Lower lobe of right lung (tissue), 2 donors: ENCODE results near the gene MCM6. TPM values are rescaled to one million over a fixed set of nuclear protein-coding genes. Genes with fewer than 3 reads are reported as not detected.

Experiments
- ATAC-seq, 2 donors: fragments of 200-7000 bp; cut with Tn5 transposase; one replicate each; pipeline ENCODE4 v1.9.1; 2020 to 2022; ENCODE audit warnings: mild to moderate bottlenecking in 2 of 2, moderate library complexity in 2 of 2
- DNase-seq: peaks from one replicate; pipeline ENCODE4 v3.0.0-alpha.2; 2020
- H3K27ac ChIP-seq: fragments of 200-600 bp; one replicate; pipeline ENCODE4 v1.8.0; 2022
- H3K27me3 ChIP-seq: fragments of 200-600 bp; one replicate; pipeline ENCODE4 v1.8.0; 2022; ENCODE audit warnings: low read depth
- H3K36me3 ChIP-seq: fragments of 200-600 bp; one replicate; pipeline ENCODE4 v1.8.0; 2022; ENCODE audit warnings: mild to moderate bottlenecking
- H3K4me1 ChIP-seq: fragments of 200-600 bp; one replicate; pipeline ENCODE4 v1.8.0; 2022
- H3K4me3 ChIP-seq: fragments of 200-600 bp; one replicate; pipeline ENCODE4 v1.8.0; 2022; ENCODE audit warnings: mild to moderate bottlenecking
- H3K9me3 ChIP-seq: fragments of 200-600 bp; one replicate; pipeline ENCODE4 v1.8.0; 2022
- CTCF ChIP-seq: fragments of 200-600 bp; IDR thresholded peaks from one replicate; pipeline ENCODE4 v1.8.0; 2022; ENCODE audit warnings: antibody characterized with exemption, mild to moderate bottlenecking
- intact Hi-C: fragments of 100-400 bp; cut with DNase I; formaldehyde crosslinking; loops from one replicate; pipeline ENCODE4 v1.11.0; 2022
- total RNA-seq: library from RNA; stranded (reverse); fragmentation: NEBNext Ultra II Directional; extraction: Animal tissue kit (Norgen Biotek cat#: 25700); gene quantifications from one replicate; pipeline ENCODE4 v1.2.1, GENCODE V29; 2021
- donor health status: DM: no; HTN: yes; CAD: no; lungs with severe emphysema.

MCM6 gene
- total RNA-seq, 1 donor from 2014 or later, result 8.7 TPM

- intact Hi-C loops, result loop anchor here (10.0 kb wide), 1 partner anchor 475 kb away; no protein-coding TSS in a partner anchor
- Histone ChIP-seq H3K4me3 (no peak overlapping the region), H3K36me3 (peaks cover 73% of the 10 kb centered on the region), H3K4me1 (no peaks in the 10 kb centered on the region), H3K27me3 (no peaks in the 10 kb centered on the region), H3K9me3 (no peaks in the 10 kb centered on the region), H3K27ac (no peak overlapping the region)
- DNase-seq, result no peak
- no peak for TF ChIP-seq CTCF
- ATAC-seq, result no peak
Observed at GRCh38 chr2:135909976-135910375, 33.7 kb upstream of the MCM6 start.

- ATAC-seq (no peak), DNase-seq (no peak)
- Histone ChIP-seq H3K36me3 (peaks cover 62% of the 10 kb centered on the region), H3K27me3 (no peaks in the 10 kb centered on the region), H3K9me3 (no peaks in the 10 kb centered on the region), H3K27ac (no peak overlapping the region), H3K4me3 (no peak overlapping the region), H3K4me1 (no peaks in the 10 kb centered on the region)
- no peak for TF ChIP-seq CTCF
- intact Hi-C loops, result no loop called here
Observed at GRCh38 chr2:135905679-135906078, 29.4 kb upstream of the MCM6 start.

- Histone ChIP-seq H3K36me3 (peaks cover 50% of the 10 kb centered on the region), H3K4me1 (no peaks in the 10 kb centered on the region), H3K4me3 (no peak overlapping the region), H3K27ac (no peak overlapping the region), H3K27me3 (no peaks in the 10 kb centered on the region), H3K9me3 (no peaks in the 10 kb centered on the region)
- ATAC-seq (no peak), DNase-seq (no peak)
- no peak for TF ChIP-seq CTCF
- intact Hi-C loops, result no loop called here
Observed at GRCh38 chr2:135904341-135904989, 28.2 kb upstream of the MCM6 start.

GRCh38 chr2:135903650-135904049 is 27.4 kb upstream of the MCM6 start:
- Histone ChIP-seq H3K36me3 (peaks cover 42% of the 10 kb centered on the region), H3K27ac (no peak overlapping the region), H3K9me3 (no peaks in the 10 kb centered on the region), H3K4me3 (no peak overlapping the region), H3K4me1 (no peaks in the 10 kb centered on the region), H3K27me3 (no peaks in the 10 kb centered on the region)
- DNase-seq (no peak), ATAC-seq (no peak)
- intact Hi-C loops, result no loop called here
- no peak for TF ChIP-seq CTCF

- DNase-seq, result no peak
- Histone ChIP-seq H3K4me1 (no peaks in the 10 kb centered on the region), H3K36me3 (peaks cover 6% of the 10 kb centered on the region), H3K27me3 (no peaks in the 10 kb centered on the region), H3K27ac (no peak overlapping the region), H3K9me3 (no peaks in the 10 kb centered on the region), H3K4me3 (no peak overlapping the region)
- no peak for ATAC-seq
- TF ChIP-seq CTCF, result no peak
- intact Hi-C loops, result no loop called here
Observed at GRCh38 chr2:135899567-135899966, 23.3 kb upstream of the MCM6 start.
